HG03159 (cell line): ENCODE measurements around the gene CFAP53.
A peak's percentile ranks its signal among the peaks of the same experiment; 100 is the strongest.
"Not testable (repeated sequence)": the region's sequence is repeated elsewhere in the genome, so short reads cannot be mapped to it uniquely, and the experiment has no call there.

Experiments used
- ATAC-seq: cut with Tn5 transposase; IDR thresholded peaks from one replicate; pipeline ENCODE4 v1.9.1; 2021; ENCODE audit warnings: mild to moderate bottlenecking, moderate library complexity; ENCODE audit not compliant: unreplicated experiment

Gene CFAP53

GRCh38 chr18:50274044-50274442 is 7.7 kb upstream of the CFAP53 start:
- ATAC-seq = no peak

DNA sequence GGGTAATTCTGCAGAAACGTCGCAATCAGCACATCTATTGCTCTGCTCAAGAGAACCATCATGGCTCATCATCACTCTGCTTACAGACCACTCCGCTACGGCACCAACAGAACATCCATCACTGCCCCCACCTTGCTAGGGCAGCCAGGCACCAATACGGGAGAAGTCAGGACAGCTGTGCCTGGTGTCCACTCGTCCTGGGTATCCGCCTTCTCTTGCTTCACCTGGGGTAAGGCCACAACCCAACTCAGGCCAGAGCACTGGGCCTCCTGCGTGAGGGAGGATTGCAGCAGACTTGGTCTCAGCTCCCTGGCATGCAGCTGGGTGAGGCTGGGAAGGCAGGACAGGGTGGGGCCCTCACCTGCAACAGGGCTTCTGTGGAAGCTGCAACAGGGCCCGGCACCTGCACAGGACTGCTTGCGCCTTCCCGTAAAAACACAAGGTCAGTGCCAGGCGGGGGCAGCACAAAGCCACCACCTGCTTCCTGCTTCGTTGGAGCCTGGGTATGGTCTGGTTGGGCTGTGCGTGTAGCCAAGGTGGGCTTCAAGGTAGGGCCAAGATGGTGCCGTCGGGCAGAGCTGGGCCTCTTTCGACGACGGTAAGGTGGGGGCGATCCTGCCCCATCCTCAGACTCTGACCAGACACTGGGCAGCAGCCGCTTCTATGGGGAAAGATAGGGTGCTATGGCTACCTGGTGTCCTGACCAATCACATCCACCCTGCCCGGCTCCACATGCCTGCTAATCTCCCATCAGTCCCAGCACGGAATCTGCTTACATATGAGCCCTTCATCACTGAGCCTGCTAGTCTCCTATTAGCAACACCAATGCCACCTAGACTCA is 7.1 kb upstream of the CFAP53 start:
- no peak for ATAC-seq

DNA sequence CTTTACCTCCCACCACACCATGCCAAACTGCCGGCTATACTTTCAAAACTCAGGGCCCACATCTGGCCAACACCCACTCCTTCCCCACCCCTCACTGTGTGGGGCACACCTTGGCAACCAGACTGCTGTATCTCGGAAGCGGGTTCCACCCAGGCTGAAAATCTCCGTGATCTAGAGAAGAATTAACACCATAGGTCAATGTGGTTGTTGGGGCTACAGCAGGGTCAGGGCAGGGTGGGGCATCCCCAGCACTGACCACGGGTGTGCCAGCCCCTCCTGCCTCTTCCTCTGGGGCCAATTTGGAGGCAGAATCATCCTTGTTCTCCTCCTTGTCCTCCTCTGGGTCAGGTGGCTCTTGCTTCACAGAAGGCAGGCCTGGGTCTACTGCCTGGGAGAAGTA is 6.3 kb upstream of the CFAP53 start:
- ATAC-seq = no peak

GRCh38 chr18:50268022-50268747 is 1.9 kb upstream of the CFAP53 start:
- peak; percentile 79 for ATAC-seq

DNA sequence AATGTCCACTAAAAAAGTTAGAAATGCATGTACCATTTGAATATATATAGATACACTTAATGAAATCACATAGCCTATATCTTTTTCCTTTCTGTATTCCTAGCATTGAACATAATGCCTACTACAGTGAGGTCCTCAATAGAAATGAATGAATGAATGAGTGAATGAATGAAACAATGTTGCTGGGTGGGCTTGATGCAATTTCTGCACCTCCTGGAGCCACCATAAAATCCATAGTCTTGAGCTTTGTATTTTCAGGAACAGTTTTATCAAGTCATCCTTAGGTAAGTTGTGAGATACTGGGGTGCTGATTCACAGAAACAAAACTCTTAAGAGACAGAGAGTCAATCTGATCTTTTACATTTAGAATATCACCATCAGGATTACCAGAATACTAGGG is 3.3 kb downstream of the CFAP53 start:
- ATAC-seq = no peak

GRCh38 chr18:50250935-50251334 is 15.4 kb downstream of the CFAP53 start:
- no peak for ATAC-seq

DNA sequence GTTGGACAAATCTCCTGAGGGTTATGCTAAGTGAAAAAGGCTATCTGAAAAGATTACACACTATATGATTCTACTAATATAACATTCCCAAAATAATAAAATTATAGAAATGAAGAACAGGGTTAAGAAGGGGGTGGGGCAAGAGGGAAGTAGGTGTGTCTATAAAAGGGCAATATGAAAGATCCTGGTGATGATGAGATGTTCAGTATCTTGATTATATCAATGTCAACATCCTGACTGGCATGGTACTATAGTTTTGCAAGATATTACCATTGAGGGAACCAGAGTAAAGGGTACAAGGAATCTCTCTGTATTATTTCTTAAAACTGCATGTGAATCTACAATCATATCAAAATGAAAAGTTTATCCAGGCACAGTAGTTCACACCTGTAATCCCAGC is 16.7 kb downstream of the CFAP53 start:
- no peak for ATAC-seq

DNA sequence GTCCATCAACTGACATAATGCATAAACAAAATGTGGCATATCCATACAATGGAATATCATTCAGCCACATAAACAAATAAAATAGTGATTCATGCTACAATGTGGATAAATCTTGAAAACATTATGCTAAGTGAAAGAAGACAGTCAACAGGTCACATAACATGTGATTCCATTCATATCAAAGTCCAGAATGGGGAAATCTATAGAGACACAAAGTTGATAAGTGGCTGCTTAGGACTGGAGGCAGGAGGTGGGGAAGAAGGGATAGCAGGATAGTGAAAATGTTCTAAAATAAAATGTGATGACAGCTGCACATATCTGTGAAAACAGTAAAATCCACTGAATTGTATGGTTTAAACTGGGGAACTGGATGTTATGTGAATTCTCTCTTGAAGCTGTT is 18.7 kb downstream of the CFAP53 start:
- no peak for ATAC-seq

GRCh38 chr18:50241768-50242167 is 24.5 kb downstream of the CFAP53 start:
- not testable (repeated sequence) for ATAC-seq

GRCh38 chr18:50240080-50240563 is 26.2 kb downstream of the CFAP53 start:
- no peak for ATAC-seq

- no peak for ATAC-seq
Observed at GRCh38 chr18:50232419-50232818, 33.9 kb downstream of the CFAP53 start.

GRCh38 chr18:50231621-50232020 is 34.7 kb downstream of the CFAP53 start:
- no peak for ATAC-seq

- not testable (repeated sequence) for ATAC-seq
Observed at GRCh38 chr18:50220249-50220648, 46.0 kb downstream of the CFAP53 start.

- no peak for ATAC-seq
Observed at GRCh38 chr18:50218432-50219197, 47.7 kb downstream of the CFAP53 start.

GRCh38 chr18:50209311-50209710 is 57.0 kb downstream of the CFAP53 start:
- ATAC-seq = no peak

GRCh38 chr18:50207722-50208121 is 58.6 kb downstream of the CFAP53 start:
- ATAC-seq = no peak

DNA sequence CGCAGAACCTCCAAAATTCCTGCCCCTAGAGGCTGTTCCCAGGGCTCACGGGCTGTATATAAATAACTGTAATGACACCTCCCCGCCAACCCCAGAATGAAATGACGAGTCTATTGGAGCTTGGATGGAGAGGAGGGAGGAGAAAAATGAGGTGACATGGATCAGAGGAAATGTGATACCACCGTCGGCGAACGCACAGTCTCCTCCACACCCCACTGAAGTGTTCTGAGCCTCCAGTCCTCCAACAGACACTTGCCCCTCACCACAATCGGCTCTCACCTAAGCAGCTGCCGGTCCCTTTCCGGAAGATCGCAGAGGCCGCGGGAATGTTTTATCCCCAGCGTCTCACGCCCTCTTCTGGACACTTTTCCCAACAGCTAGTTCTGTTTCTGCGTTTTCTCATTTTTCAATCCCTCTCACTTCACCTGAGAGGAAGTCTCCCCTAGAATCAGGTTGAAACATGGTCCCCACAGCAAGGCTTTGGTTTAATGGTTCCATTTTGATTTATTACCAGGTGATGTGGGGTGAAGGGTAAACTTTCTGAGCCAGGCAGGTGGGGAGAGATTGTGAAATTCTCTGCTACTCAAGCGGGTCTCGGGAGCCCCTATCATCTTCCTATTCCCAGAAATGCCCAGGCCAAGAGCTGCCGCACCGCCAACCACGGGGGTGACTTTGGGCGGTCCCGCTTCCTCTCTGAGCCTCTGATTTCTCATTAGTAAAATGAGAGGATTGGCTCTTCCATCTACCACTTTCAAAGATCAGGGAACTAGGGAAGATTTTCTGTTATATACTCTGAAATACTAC is 62.3 kb downstream of the CFAP53 start:
- ATAC-seq = no peak

- no peak for ATAC-seq
Observed at GRCh38 chr18:50201476-50202018, 64.7 kb downstream of the CFAP53 start.

DNA sequence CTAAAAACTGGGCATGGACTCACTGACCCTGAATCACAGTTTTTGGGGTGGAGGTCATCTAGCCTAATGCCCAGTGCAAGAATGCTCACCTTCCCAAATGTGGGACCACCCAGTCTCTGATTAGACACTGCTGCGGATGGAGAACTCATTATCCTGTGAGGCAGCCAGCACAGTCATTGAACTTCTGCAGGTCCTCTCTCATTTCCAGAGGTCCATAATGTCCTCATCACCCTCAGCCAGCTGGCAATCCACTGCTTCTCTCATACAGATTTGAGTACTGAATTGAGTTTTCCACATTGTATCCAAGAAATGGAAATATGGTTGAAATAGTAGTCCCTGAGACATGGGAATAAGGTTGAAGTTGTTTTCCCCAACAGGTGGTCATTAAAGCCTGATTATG is 66.4 kb downstream of the CFAP53 start:
- ATAC-seq = no peak

DNA sequence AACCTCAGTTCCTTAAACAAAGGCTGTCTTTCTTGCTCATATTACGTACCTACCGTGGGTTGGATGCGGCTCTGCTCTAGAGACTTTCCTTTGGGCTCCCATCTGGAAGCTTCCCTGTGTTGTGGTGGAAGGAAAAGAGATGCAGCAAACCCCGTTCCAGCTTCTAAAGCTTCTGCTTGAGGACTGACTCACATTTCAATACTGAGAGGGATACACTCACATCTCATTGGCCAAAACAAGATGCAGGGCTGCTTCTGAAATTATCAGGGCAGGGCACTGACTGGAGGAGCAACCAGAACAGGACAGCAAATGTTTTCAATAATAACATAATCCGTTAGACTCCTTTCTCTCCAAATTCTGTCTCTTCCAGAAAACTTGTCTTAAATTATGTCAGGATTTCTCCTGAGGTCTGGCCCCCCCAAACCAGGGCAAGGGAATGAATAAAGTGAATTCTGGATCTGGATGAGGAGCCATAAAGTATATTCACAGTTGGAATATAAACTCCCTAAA is 66.9 kb downstream of the CFAP53 start:
- ATAC-seq = no peak
